ENCODE results near the gene ABRAXAS1.

The ABRAXAS1 gene

DNA sequence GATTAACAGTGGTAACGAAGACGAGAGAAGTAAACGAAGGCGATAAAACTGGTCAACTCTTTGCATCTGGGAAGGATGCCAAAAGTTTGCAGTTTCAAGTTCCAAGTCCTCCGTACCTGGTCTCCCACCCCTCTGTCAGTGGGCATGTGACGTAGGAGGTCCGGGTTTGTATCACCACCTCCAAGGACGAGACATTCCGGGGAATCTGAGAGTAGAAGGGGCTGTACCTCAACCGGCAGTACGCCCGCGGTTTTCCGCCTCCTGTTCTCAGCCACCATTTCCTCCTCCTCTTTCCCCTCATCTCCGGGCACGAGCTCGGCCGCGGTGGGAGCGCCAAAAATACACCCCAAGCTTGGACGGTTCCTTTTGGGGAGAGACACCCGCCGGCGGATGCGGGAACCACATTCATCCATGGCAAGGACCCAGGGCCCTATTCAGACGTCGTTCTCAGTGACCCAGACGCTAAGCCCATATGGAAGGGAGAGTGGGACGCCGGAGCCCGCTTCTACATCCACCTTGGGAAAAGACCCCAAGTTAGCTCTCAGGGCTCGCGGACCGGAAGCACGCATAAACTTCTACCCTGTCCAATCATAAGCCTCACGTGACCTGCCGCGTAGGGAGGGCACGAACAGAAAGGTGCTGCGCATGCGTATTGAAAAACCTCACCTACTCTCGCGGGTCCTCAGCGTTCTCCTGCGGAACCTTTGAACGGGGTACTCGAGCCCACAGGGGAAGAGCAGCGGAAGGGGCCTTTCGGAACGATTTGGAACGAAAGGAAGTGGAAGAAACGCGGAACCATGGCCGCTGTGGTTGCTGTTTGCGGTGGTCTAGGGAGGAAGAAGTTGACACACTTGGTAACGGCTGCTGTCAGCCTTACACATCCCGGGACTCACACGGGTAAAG is 29.4 kb downstream of the ABRAXAS1 start, which contains the start of the genes HELQ and MRPS18C:
TSS of gene HELQ (minus strand) at position 543 of the 903 bp plus-strand sequence. CDS start at position 413, 130 bp downstream.
TSS of gene MRPS18C (plus strand) at position 778 of the 903 bp plus-strand sequence. CDS start at position 798, 20 bp downstream.
- peak; percentile 77 for DNase-seq (ENCODE audit: insufficient read length, low spot score)
- peak; percentile 99 for FAIRE-seq

DNA sequence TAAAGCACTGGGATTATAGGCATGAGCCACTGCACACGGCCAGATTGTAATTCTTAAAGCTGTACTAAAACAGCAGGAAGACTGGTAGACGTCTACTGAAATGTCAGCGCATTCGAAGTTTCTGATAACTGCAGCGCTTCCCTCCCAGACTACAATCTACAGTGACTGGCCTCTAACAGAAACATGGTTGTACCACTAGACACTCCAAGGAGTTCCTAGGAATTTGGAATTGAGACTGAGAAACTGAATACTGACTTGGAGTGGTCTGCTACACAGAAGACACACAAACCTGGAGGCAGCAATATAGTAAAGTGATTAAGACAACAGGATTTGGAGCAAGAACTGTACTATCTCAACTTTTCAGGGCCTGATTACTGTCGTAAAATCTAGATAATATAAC is 30.2 kb downstream of the ABRAXAS1 start:
- no peak for DNase-seq (ENCODE audit: insufficient read length, low spot score)
- FAIRE-seq, result no peak

DNA sequence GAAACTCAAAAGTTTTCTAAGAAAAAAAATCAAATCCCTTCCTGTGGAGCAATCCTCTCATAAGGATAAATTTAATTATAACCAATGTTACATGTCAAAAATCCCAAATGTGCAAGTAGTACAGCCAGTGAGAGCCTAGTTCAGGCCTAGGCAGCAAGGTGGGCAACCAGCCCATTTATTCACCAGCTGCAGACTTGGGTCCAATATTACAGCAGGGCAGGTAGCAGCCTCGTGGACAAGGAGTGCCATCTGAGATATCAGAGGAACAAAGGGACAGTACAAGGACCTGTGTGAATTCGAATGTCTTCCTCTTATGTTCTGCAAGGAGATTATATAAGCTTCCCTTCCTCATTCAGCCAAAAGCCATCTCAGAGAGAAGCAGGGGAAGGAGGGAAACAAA is 35.9 kb downstream of the ABRAXAS1 start:
- peak; percentile 44 for FAIRE-seq

DNA sequence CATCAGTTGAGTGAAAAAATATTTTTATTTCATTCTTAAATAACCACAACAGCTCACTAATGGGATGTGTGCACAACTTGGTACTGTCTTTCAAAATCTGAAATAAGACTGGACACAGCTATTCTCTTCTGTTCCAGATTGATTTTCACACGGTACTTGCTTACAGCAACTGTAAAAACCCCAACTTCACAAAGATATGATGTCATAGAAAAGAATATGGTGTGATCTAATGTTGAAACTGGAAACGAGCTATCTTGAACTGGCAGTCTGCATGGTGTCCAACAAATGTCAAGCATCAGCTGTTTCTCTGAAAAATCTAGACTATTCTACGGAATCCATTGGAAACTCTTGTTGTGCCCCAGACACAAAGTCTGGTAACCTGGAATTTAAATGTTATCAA is 44.0 kb downstream of the ABRAXAS1 start:
- DNase-seq (ENCODE audit: insufficient read length, low spot score) (no peak), FAIRE-seq (peak; percentile 70)

More for the DNA sequence above, 35.9 kb downstream of the ABRAXAS1 start:
- no peak for DNase-seq (ENCODE audit: insufficient read length, low spot score)

DNA sequence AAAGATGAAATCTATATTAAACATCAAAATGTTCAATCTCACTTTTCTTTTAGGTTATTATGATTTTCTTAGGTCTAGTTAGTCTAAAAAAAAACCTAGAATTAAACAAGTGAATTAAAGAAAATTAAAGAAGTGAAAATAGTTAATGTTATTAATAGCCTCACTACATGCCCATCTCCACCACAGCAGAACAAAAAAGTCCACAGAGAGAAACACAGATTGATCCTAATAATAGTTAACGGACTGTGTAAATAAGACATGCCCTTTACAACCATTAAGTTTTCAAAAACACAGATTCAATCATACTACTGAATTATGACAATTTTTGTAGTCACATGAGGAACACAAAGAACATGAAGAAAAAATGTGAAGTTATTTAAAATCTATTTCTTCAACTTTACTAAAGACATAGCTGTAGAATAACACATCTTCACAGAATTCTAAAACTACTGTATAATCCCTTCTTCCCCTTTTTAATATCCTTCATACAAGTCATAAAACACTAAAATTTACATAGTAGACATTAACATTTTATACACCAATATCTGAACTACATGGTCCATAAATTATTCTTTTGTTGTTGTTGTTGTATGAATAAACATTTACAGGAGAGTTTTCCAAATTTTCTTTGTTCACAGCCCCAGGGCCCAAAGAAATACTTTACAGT is 44.6 kb downstream of the ABRAXAS1 start:
- FAIRE-seq, result peak; percentile 4

DNA sequence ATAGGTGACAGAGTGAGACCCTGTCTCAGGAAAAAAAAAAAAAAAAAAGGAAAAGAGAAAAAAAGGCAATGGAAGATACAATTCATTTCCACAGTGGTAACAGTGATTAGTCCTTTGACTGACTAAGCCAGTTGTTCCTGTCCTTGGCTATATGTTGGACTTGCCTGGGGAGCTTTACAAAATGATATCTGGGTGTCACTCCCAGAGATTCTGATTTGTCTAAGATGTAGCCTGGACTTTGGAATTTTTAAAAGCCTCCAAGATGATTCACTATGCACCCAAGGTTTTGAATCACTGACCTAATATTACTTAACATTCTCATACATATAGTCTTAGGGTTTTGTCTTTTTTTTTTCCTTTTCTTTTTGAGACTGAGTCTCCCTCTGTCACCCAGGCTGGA is 46.2 kb downstream of the ABRAXAS1 start:
- DNase-seq (ENCODE audit: insufficient read length, low spot score), result no peak
- FAIRE-seq, result no peak

More for the DNA sequence above, 44.6 kb downstream of the ABRAXAS1 start:
- DNase-seq (ENCODE audit: insufficient read length, low spot score), result no peak

DNA sequence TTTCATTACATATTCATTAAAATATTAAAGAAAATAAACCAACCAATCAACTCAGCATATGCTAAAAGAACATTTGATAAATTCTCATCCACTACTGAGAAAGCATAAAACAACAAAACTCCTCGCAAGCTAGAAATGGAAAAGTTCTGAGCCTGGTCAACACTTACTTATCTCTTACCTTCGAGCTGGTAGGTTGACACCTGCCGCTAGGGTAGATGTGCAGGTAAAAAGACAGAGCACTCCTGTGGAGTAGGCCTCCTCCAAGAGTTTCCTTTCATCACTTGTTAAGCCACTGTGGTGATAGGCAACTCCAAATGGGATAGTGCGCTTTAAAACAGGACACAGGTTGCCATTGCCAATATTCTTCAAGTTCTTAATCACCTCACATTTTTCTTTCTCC is 48.2 kb downstream of the ABRAXAS1 start:
- DNase-seq (ENCODE audit: insufficient read length, low spot score), result no peak
- no peak for FAIRE-seq

DNA sequence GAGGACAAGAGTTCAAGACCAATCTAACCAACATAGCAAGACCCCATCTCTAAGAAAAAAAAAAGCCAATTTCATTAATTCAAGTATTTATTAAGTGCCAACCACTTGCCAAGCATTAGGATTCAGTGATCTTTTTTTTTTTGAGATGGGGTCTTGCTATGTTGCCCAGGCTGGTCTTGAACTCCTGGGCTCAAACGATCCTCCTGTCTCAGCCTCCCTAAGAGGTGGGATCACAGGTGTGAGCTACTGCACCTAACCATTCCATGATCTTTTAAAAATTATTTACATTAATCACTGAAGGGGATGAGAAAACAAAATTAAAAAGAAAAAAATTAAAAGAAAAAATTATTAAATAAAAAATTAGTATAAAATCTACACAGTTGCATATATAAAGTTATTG is 53.7 kb downstream of the ABRAXAS1 start:
- no peak for FAIRE-seq
- no peak for DNase-seq (ENCODE audit: insufficient read length, low spot score)

DNA sequence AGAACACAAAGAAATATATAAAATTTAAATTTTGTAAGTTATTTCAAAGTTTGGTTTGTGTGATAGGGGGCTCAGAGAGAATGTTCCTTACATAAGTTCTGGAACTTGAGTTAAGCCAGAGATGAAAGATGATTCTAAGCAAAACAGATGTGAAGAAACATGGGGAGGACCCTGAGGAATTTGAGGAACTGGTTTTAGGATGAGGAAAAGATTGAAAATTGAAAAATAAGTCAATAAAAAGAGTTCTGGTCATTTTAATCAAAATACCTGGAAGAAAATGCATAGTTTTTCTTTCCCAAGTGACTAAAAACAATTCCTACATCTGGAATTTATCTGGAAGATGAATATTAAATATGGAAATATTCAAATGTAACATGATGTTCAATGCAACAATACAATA is 66.7 kb downstream of the ABRAXAS1 start:
- no peak for DNase-seq (ENCODE audit: insufficient read length, low spot score)
- FAIRE-seq, result no peak

DNA sequence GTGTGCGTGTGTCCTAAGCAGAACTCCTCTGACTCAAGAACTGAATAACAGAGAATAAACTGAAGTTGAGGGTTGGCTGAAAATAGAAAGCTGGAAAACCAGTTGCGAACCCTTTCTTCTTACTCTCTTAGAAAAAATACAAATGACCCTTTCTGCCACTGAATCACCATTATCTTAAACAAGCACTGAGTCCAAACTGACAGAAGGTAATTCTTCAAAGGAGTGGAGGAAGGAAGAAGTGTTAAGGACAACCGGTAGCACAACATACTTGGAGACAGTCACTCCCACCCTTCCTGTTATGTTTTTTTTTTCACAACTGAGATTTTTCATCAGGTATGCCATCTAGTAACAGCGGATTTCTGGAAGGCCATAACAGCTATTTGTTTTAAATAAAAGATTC is 67.3 kb downstream of the ABRAXAS1 start:
- FAIRE-seq, result no peak
- DNase-seq (ENCODE audit: insufficient read length, low spot score), result no peak

DNA sequence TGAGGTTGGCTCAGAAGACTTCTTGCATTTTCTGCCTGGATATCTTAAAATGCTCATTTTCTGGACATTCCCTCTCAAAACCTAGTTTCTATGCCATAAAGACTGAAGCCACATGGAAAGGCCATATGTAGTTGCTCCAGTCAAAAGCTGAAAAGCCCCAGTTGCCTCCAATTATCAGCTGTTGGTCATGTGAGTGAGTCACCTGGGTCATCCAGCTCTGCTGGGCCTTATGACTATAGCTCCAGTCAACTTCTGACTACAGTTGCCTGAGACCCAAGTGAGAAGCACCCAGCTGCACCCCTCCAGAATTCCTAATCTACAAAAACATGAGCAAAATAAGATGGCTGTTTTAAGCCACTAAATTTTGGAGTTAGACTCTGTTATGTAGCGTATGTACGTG is 71.2 kb downstream of the ABRAXAS1 start:
- FAIRE-seq (no peak), DNase-seq (ENCODE audit: insufficient read length, low spot score) (no peak)
